B cell (primary cell): ENCODE results near the gene ERICH2. TPM values are rescaled to one million over a fixed set of nuclear protein-coding genes. Genes with fewer than 3 reads are reported as not detected.

ENCODE experiments used
- ATAC-seq: fragments of 200-7000 bp; cut with Tn5 transposase; one replicate; pipeline ENCODE4 v1.10.0; 2021; ENCODE audit warnings: low read depth, mild to moderate bottlenecking, moderate number of reproducible peaks, moderate library complexity
- CTCF ChIA-PET: fragments of 350-600 bp; sonication (Branson Sonifier 250); formaldehyde crosslinking; loops from one replicate; lab custom pipeline; 2021; ENCODE audit warnings: antibody characterized with exemption, inconsistent platforms; lab: Charles Lee
- POLR2A ChIA-PET: fragments of 350-600 bp; sonication (Branson Sonifier 250); formaldehyde crosslinking; loops from one replicate; lab custom pipeline; 2021; ENCODE audit warnings: antibody characterized with exemption; lab: Charles Lee
- DNase-seq: peaks from one replicate; pipeline ENCODE4 v3.0.0; 2013
- H2AFZ ChIP-seq: 2 replicates; pipeline ENCODE4 v1.6.1; 2012; ENCODE audit warnings: mild to moderate bottlenecking, low read depth, low read length; ENCODE audit not compliant: insufficient read depth, poor library complexity, severe bottlenecking
- H3K27ac ChIP-seq, 2 donors: 1 replicate in 1 of 2; 2 replicates in 1 of 2; pipeline ENCODE4 v1.5.1; 2012 to 2013; ENCODE audit warnings: low read length in 2 of 2, mild to moderate bottlenecking in 2 of 2, moderate library complexity in 1 of 2
- H3K27me3 ChIP-seq, 4 experiments: fragments of 200-600 bp in 1 of 4; sonication (generic) in 1 of 4; replicated peaks in 1 of 4; 1 replicate in 2 of 4; 2 replicates in 2 of 4; pipeline versions ENCODE4 v1.6.1 to v1.7.0; 2013 to 2016; ENCODE audit warnings: low read length in 3 of 4, mild to moderate bottlenecking in 2 of 4, mixed read lengths in 1 of 4, moderate library complexity in 1 of 4; ENCODE audit not compliant: insufficient read depth in 4 of 4, control insufficient read depth in 3 of 4; ENCODE audit errors: control extremely low read depth in 1 of 4
- H3K36me3 ChIP-seq, 2 experiments: replicated peaks in 1 of 2; 1 replicate in 1 of 2; 2 replicates in 1 of 2; pipeline versions ENCODE4 v1.6.1 to v1.7.1; 2013; ENCODE audit warnings: low read length in 1 of 2; ENCODE audit not compliant: insufficient read depth in 2 of 2, control insufficient read depth in 1 of 2; ENCODE audit errors: control extremely low read depth in 1 of 2, extremely low read depth in 1 of 2
- H3K4me1 ChIP-seq, 2 donors: fragments of 200-600 bp in 1 of 2; sonication (generic) in 1 of 2; 1 replicate in 1 of 2; 2 replicates in 1 of 2; pipeline versions ENCODE4 v1.5.1 to v1.6.1; 2013 to 2017; ENCODE audit warnings: low read length in 2 of 2; ENCODE audit not compliant: control insufficient read depth in 2 of 2, insufficient read depth in 2 of 2
- H3K4me2 ChIP-seq: replicated peaks from 2 replicates; pipeline ENCODE3; 2012; ENCODE audit warnings: mild to moderate bottlenecking, low read depth, low read length; ENCODE audit not compliant: poor library complexity, severe bottlenecking
- H3K4me3 ChIP-seq, 5 experiments: fragments of 200-600 bp in 1 of 5; sonication (generic) in 1 of 5; 1 replicate in 3 of 5; 2 replicates in 2 of 5; pipeline versions ENCODE4 v1.5.1 to v1.7.0; 2011 to 2016; ENCODE audit warnings: low read length in 4 of 5, mild to moderate bottlenecking in 4 of 5, low read depth in 2 of 5, control low read depth in 1 of 5, moderate library complexity in 1 of 5; ENCODE audit not compliant: insufficient read depth in 1 of 5; ENCODE audit errors: control extremely low read depth in 1 of 5, extremely low read depth in 1 of 5
- H3K79me2 ChIP-seq: fragments of 200-600 bp; sonication (generic); one replicate; pipeline ENCODE4 v1.6.0; 2016; ENCODE audit warnings: low read length; ENCODE audit not compliant: control insufficient read depth, insufficient read depth
- H3K9ac ChIP-seq: fragments of 200-600 bp; sonication (generic); 2 replicates; pipeline ENCODE4 v1.6.1; 2017; ENCODE audit warnings: mild to moderate bottlenecking, low read length, moderate library complexity
- H3K9me3 ChIP-seq, 3 donors: one replicate each; pipeline versions ENCODE4 v1.6.1 to v1.7.1; 2013; ENCODE audit warnings: low read length in 2 of 3; ENCODE audit not compliant: control insufficient read depth in 2 of 3, insufficient read depth in 1 of 3; ENCODE audit errors: control extremely low read depth in 1 of 3
- H4K20me1 ChIP-seq: 2 replicates; pipeline ENCODE4 v1.6.0; 2012; ENCODE audit warnings: mild to moderate bottlenecking, low read length; ENCODE audit not compliant: insufficient read depth, control insufficient read depth, poor library complexity, severe bottlenecking
- H3K27ac Mint-ChIP-seq: one replicate; pipeline ENCODE4 v1.8.0; 2021; ENCODE audit warnings: mixed read lengths
- H3K27me3 Mint-ChIP-seq: one replicate; pipeline ENCODE4 v1.8.0; 2021; ENCODE audit warnings: mixed read lengths
- H3K4me1 Mint-ChIP-seq: one replicate; pipeline ENCODE4 v1.8.0; 2021; ENCODE audit warnings: mixed read lengths
- H3K4me3 Mint-ChIP-seq: one replicate; pipeline ENCODE4 v1.8.0; 2021; ENCODE audit warnings: mixed read lengths
- H3K9me3 Mint-ChIP-seq: one replicate; pipeline ENCODE4 v1.8.0; 2022; ENCODE audit warnings: mixed read lengths; ENCODE audit not compliant: insufficient read depth
- CTCF ChIP-seq: fragments of 200-600 bp; IDR thresholded peaks from one replicate; pipeline ENCODE4 v1.8.0; 2022; ENCODE audit warnings: antibody characterized with exemption, mild to moderate bottlenecking
- EZH2 ChIP-seq: IDR thresholded peaks from 2 replicates; pipeline ENCODE4 v1.6.1; 2012; ENCODE audit warnings: borderline replicate concordance, low read depth, mild to moderate bottlenecking, moderate library complexity, low read length; ENCODE audit not compliant: insufficient read depth, poor library complexity, severe bottlenecking
- WGBS: methylation state at CpG from one replicate; pipeline ENCODE4 v1.1.5; 2013; ENCODE audit warnings: missing lambda C conversion rate; ENCODE audit not compliant: insufficient coverage; 5-methylcytosine and 5-hydroxymethylcytosine counted together
- intact Hi-C: fragments of 100-400 bp; cut with micrococcal nuclease; formaldehyde crosslinking; loops from one replicate; pipeline ENCODE4 v1.10.0; 2022
- polyA plus RNA-seq: library from polyadenylated mRNA; depleted of rRNA; stranded (reverse); fragments of >200 nt; gene quantifications from 2 replicates; pipeline ENCODE4 v1.2.3, GENCODE V29; 2012
- total RNA-seq, 2 donors: library from RNA; stranded (reverse); fragments of 120-200 nt in 1 of 2; gene quantifications; 1 replicate in 1 of 2; 2 replicates in 1 of 2; pipeline versions ENCODE4 v1.2.3 to v1.2.4, GENCODE V29; 2013 to 2022

ERICH2 gene
- total and polyA plus RNA-seq, 2 donors (not counting 1 experiment from before 2014, with no cell fraction given): not detected

- no peak overlapping the region for H3K4me3 Mint-ChIP-seq
- Histone ChIP-seq H3K27ac (no peak overlapping the region), H2AFZ (no peak overlapping the region), H3K4me3 (no peak overlapping the region), H3K79me2 (no peaks in the 10 kb centered on the region), H3K27me3 (peaks cover 0 to 17% (median 5%) of the 10 kb centered on the region in 4 experiments), H3K9ac (no peak overlapping the region), H3K4me2 (no peak overlapping the region), H3K4me1 (no peaks in the 10 kb centered on the region), H4K20me1 (no peaks in the 10 kb centered on the region), H3K36me3 (no peaks in the 10 kb centered on the region), H3K9me3 (peaks cover 0 to 6% (median 0%) of the 10 kb centered on the region in 3 donors)
- H3K9me3 Mint-ChIP-seq: peaks cover 7% of the 10 kb centered on the region
- no peak for TF ChIP-seq EZH2
- no peak for TF ChIP-seq CTCF
- WGBS: 66% methylated on average over 2 of the region's 4 CpGs
- CTCF ChIA-PET: no interaction called here
- POLR2A ChIA-PET: no interaction called here
- intact Hi-C loops: no loop called here
- ATAC-seq (no peak), DNase-seq (no peak)
- peaks cover 18% of the 10 kb centered on the region for H3K27me3 Mint-ChIP-seq
- no peak overlapping the region for H3K27ac Mint-ChIP-seq
- H3K4me1 Mint-ChIP-seq: no peaks in the 10 kb centered on the region
These were observed 32.4 kb upstream of the ERICH2 start for GRCh38 chr2:170737821-170738220.

GRCh38 chr2:170739048-170739447 lies 31.1 kb upstream of the ERICH2 start:
- Mint-ChIP-seq H3K4me3 (no peak overlapping the region), H3K4me1 (no peaks in the 10 kb centered on the region), H3K27ac (no peak overlapping the region), H3K9me3 (peaks cover 7% of the 10 kb centered on the region), H3K27me3 (peaks cover 16% of the 10 kb centered on the region)
- peaks cover 0 to 13% (median 4%) of the 10 kb centered on the region in 4 experiments for H3K27me3 ChIP-seq
- no peak overlapping the region for H3K27ac ChIP-seq
- H3K4me3 ChIP-seq: no peak overlapping the region
- no peak overlapping the region for H3K4me2 ChIP-seq
- ChIA-PET POLR2A (no interaction called here), CTCF (no interaction called here)
- no peaks in the 10 kb centered on the region for H3K4me1 ChIP-seq
- no peak overlapping the region for H2AFZ ChIP-seq
- no peak for DNase-seq
- no peak for ATAC-seq
- WGBS: no CpG with 5 or more reads among the region's 3 CpGs
- H4K20me1 ChIP-seq: no peaks in the 10 kb centered on the region
- no peaks in the 10 kb centered on the region for H3K79me2 ChIP-seq
- intact Hi-C loops: no loop called here
- no peaks in the 10 kb centered on the region for H3K36me3 ChIP-seq
- peaks cover 0 to 6% (median 0%) of the 10 kb centered on the region in 3 donors for H3K9me3 ChIP-seq
- TF ChIP-seq CTCF (no peak), EZH2 (no peak)
- no peak overlapping the region for H3K9ac ChIP-seq
